Metanephros (tissue), 1 donor: Measurements from ENCODE around the gene DRD4. TPM values are rescaled to one million over a fixed set of nuclear protein-coding genes. Genes with fewer than 3 reads are reported as not detected.

Experiments used
- total RNA-seq: library from RNA; depleted of rRNA; stranded (reverse); fragments of >200 nt; gene quantifications from one replicate; pipeline ENCODE4 v1.2.3, GENCODE V29; 2014

The DRD4 gene
- total RNA-seq: 1.3 TPM

GRCh38 chr11:636511-637332, at the start of gene DRD4:
Gene DRD4, plus strand, starts transcription at chr11:637269. Its CDS starts 36 bp downstream, at chr11:637305.

GRCh38 chr11:615504-616319, 21.4 kb upstream of the DRD4 start, which contains the start of gene IRF7:
Gene IRF7, minus strand, starts transcription at chr11:615950. Its CDS starts 586 bp downstream, at chr11:615364.

GRCh38 chr11:624705-625635, 12.1 kb upstream of the DRD4 start, which contains the start of gene CDHR5:
Gene CDHR5, minus strand, starts transcription at chr11:624955. Its CDS starts 53 bp downstream, at chr11:624902.

GRCh38 chr11:626475-627307, 10.4 kb upstream of the DRD4 start, which contains the start of gene SCT:
Gene SCT, minus strand, starts transcription at chr11:627181. Its CDS starts 38 bp downstream, at chr11:627143.

Other genes starting within 250 kb of the DRD4 start
- gene PKP3, start 243.1 kb upstream of the DRD4 start, total RNA-seq: 5.2 TPM
- gene SIGIRR, start 222.3 kb upstream of the DRD4 start, total RNA-seq: 40.8 TPM
- 12.8 TPM for gene ANO9, start 195.3 kb upstream of the DRD4 start, total RNA-seq
- 48.8 TPM for gene PTDSS2, start 187.0 kb upstream of the DRD4 start, total RNA-seq
- gene RNH1, start 130.0 kb upstream of the DRD4 start, total RNA-seq: 143 TPM
- 23.0 TPM for gene HRAS, start 101.7 kb upstream of the DRD4 start, total RNA-seq
- 1.8 TPM for gene LRRC56, start 99.7 kb upstream of the DRD4 start, total RNA-seq
- 2.3 TPM for gene LMNTD2, start 76.5 kb upstream of the DRD4 start, total RNA-seq
- 55.8 TPM for gene RASSF7, start 76.3 kb upstream of the DRD4 start, total RNA-seq
- gene PHRF1, start 60.8 kb upstream of the DRD4 start, total RNA-seq: 29.7 TPM
- 18.1 TPM for gene IRF7, start 21.3 kb upstream of the DRD4 start, total RNA-seq
- 21.3 TPM for gene CDHR5, start 12.3 kb upstream of the DRD4 start, total RNA-seq
- 7.6 TPM for gene SCT, start 10.1 kb upstream of the DRD4 start, total RNA-seq
- gene DEAF1, start 58.0 kb downstream of the DRD4 start, total RNA-seq: 27.9 TPM
- gene TMEM80, start 58.5 kb downstream of the DRD4 start, total RNA-seq: 16.8 TPM
- gene EPS8L2, start 69.0 kb downstream of the DRD4 start, total RNA-seq: 137 TPM
- 118 TPM for gene TALDO1, start 110.2 kb downstream of the DRD4 start, total RNA-seq
- gene GATD1, start 140.2 kb downstream of the DRD4 start, total RNA-seq: 67.5 TPM
- 0.12 TPM for gene CEND1, start 152.8 kb downstream of the DRD4 start, total RNA-seq
- 10.7 TPM for gene SLC25A22, start 161.0 kb downstream of the DRD4 start, total RNA-seq
- 19.7 TPM for gene PIDD1, start 168.0 kb downstream of the DRD4 start, total RNA-seq
- gene RPLP2, start 172.7 kb downstream of the DRD4 start, total RNA-seq: 558 TPM
- gene PNPLA2, start 181.6 kb downstream of the DRD4 start, total RNA-seq: 76.7 TPM
- gene CRACR2B, start 190.7 kb downstream of the DRD4 start, total RNA-seq: 12.9 TPM
- 153 TPM for gene CD151, start 195.7 kb downstream of the DRD4 start, total RNA-seq
- gene POLR2L, start 205.3 kb downstream of the DRD4 start, total RNA-seq: 39.9 TPM
- gene TSPAN4, start 205.6 kb downstream of the DRD4 start, total RNA-seq: 75.3 TPM